Measurements from ENCODE around the gene PDCD1. TPM values are rescaled to one million over a fixed set of nuclear protein-coding genes. Genes with fewer than 3 reads are reported as not detected.

PDCD1 gene
- total and polyA plus RNA-seq, 10 of the 15 experiments (the other 5 are each of a cell fraction or from before 2014, with no cell fraction given) = 0.62 to 6.4 (median 2.9) TPM; not detected in 2

GRCh38 chr2:241885946-241886643, 27.4 kb upstream of the PDCD1 start (continued):
- TF ChIP-seq E4F1 (IDR thresholded peaks at IDR 0.05; ENCODE audit: borderline replicate concordance, partially characterized antibody) (no peak), ZNF687 (IDR thresholded peaks at IDR 0.05) (no peak), EED (IDR thresholded peaks at IDR 0.05; ENCODE audit: low read depth) (peak; percentile 18; the same call in 1 of the 2 replicates), RBBP5 (conservative IDR thresholded peaks at IDR 0.05) (no peak), ZNF217 (IDR thresholded peaks at IDR 0.05) (no peak), CUX1 (IDR thresholded peaks at IDR 0.05; ENCODE audit: insufficient replicate concordance, low read depth, low read length) (no peak), MTA2 (IDR thresholded peaks at IDR 0.05; ENCODE audit: low read depth) (0 out of 2 replicates have a peak, but pooled peaks have one; percentile 35), CHD2 (IDR thresholded peaks at IDR 0.05; ENCODE audit: borderline replicate concordance, low read depth, low read length) (no peak), BHLHE40 (IDR thresholded peaks at IDR 0.05; ENCODE audit: borderline replicate concordance in 1 of 2, low read depth in 2 of 2, low read length in 1 of 2) (peak; percentile 69 to 80; a peak in 3 of 4 replicates), NKRF (conservative IDR thresholded peaks at IDR 0.05) (no peak), IKZF2 (IDR thresholded peaks at IDR 0.05) (peak in 1 of 2 experiments; percentile 30; a peak in 2 of 4 replicates), NBN (IDR thresholded peaks at IDR 0.05) (0 out of 2 replicates have a peak, but pooled peaks have one; percentile 28), SIN3A (IDR thresholded peaks at IDR 0.05; ENCODE audit: low read depth, low read length) (no peak), RUNX3 (IDR thresholded peaks at IDR 0.05; ENCODE audit: low read length) (peak; percentile 15; the same call in 1 of the 2 replicates), IKZF1 (conservative IDR thresholded peaks at IDR 0.05) (peak; percentile 49), ATF7 (IDR thresholded peaks at IDR 0.05; ENCODE audit: low read depth) (peak; percentile 42; the same call in 1 of the 2 replicates)
